ENCODE data around the gene NIN.

Gene NIN

DNA sequence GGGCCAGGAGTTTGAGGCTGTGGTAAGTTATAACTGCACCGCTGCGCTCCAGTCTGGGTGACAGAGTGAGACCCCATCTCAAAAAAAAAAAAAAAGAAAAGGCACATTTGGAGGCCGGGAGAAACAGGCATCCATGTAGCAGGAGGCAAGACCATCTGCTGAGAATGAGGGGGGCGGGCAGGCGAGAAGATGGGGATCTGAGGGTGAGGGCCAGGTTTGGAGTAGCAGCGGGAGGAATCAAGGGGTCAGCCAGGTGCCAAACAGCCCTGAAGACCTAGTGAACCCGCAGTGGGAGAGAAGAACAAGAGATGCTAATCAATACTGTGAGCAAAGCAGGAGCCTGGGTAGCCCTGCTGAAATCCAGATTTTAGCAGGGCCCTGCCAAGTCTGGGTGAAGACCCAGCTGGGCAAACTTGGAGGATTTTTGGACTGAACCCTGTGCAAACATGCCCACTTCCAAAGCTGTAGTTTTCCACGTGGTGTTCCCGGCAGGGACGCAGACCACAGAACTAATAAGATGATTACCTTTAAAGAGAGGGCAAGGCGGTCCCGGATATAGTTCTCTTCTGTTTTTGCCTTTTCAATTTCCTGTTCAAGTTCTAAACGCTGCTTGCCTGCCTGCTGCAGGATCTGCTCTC, 61.0 kb downstream of the NIN start:
- Histone ChIP-seq H3K27ac (peak overlapping the region; percentile 76 to 81), H3K9me3 (no peaks in the 10 kb centered on the region), H3K36me3 (peaks cover 0 to 24% (median 13%) of the 10 kb centered on the region in 3 donors), H3K4me3 (no peak overlapping the region), H3K4me1 (peaks cover 0 to 74% (median 47%) of the 10 kb centered on the region in 4 donors), H3K27me3 (no peaks in the 10 kb centered on the region)
- intact Hi-C loops (cut with DNase I; ENCODE audit: low total_unique reads) = loop anchor here (5.0 kb wide), 1 partner anchor 33 kb away; no protein-coding TSS in a partner anchor
- TF ChIP-seq, protein P1, sequence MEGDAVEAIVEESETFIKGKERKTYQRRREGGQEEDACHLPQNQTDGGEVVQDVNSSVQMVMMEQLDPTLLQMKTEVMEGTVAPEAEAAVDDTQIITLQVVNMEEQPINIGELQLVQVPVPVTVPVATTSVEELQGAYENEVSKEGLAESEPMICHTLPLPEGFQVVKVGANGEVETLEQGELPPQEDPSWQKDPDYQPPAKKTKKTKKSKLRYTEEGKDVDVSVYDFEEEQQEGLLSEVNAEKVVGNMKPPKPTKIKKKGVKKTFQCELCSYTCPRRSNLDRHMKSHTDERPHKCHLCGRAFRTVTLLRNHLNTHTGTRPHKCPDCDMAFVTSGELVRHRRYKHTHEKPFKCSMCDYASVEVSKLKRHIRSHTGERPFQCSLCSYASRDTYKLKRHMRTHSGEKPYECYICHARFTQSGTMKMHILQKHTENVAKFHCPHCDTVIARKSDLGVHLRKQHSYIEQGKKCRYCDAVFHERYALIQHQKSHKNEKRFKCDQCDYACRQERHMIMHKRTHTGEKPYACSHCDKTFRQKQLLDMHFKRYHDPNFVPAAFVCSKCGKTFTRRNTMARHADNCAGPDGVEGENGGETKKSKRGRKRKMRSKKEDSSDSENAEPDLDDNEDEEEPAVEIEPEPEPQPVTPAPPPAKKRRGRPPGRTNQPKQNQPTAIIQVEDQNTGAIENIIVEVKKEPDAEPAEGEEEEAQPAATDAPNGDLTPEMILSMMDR (IDR thresholded peaks at IDR 0.05) = no peak
- peak in 1 of 2 donors; percentile 71 for DNase-seq

DNA sequence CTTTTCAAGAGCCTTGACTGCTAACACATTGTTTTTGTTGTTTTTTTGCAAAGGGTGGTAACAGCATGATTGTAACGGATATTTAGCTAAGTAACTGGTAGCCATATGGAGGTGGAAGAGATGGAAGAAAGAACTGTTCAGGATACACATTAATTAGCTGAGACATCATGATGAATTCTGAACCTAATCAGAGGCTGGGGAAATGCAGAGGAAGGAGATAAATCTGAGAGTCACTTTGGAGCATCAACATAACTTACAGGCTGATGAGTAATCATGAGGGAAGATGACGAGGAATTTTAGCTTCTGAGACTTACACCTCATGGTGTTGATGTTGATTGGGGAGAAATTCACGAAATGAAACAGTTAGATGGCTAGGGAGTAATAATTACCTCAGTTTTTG, 62.3 kb downstream of the NIN start:
- H3K27ac ChIP-seq = peak overlapping the region; percentile 76 to 81
- H3K9me3 ChIP-seq = no peaks in the 10 kb centered on the region
- peaks cover 0 to 25% (median 13%) of the 10 kb centered on the region in 3 donors for H3K36me3 ChIP-seq
- TF ChIP-seq, protein P1 (IDR thresholded peaks at IDR 0.05) = no peak
- H3K4me1 ChIP-seq = peaks cover 0 to 63% (median 41%) of the 10 kb centered on the region in 4 donors
- no peak overlapping the region for H3K4me3 ChIP-seq
- no peaks in the 10 kb centered on the region for H3K27me3 ChIP-seq
- intact Hi-C loops (cut with DNase I; ENCODE audit: low total_unique reads) = no loop called here
- DNase-seq = no peak

DNA sequence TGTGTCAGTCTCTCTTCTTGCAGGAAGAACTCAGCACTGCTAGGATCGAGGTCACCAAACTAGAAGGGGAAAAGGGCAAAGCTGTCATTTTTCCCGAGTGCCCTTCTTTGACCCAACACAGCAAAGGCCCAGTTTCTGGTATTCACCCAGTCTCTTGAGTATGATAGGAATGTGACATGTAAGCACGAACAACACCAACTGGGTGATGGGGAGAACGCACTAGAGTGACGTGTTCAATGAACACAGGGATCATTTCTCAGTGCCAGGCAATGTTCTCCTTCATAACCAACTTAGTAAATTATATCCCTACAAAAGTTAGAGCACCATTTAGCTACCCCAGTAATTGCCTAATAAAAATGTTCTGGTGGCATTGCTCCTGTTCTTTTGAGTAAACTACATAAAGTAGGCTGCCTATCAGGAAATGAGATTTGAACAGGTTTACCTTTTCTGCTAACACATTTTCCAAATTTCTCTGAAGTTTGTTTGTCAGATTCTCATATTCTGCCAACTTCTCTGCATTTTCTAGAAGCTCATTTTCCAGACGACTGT, 64.5 kb downstream of the NIN start:
- peaks cover 0 to 67% (median 44%) of the 10 kb centered on the region in 4 donors for H3K4me1 ChIP-seq
- intact Hi-C loops (cut with DNase I; ENCODE audit: low total_unique reads) = no loop called here
- H3K27me3 ChIP-seq = no peaks in the 10 kb centered on the region
- H3K36me3 ChIP-seq = peaks cover 6 to 39% (median 10%) of the 10 kb centered on the region in 3 donors
- no peaks in the 10 kb centered on the region for H3K9me3 ChIP-seq
- H3K27ac ChIP-seq = peak overlapping the region; percentile 35 to 57
- no peak overlapping the region for H3K4me3 ChIP-seq
- no peak for DNase-seq
- TF ChIP-seq, protein P1 (IDR thresholded peaks at IDR 0.05) = no peak

- peaks cover 0 to 65% (median 30%) of the 10 kb centered on the region in 4 donors for H3K4me1 ChIP-seq
- intact Hi-C loops (cut with DNase I; ENCODE audit: low total_unique reads) = no loop called here
- TF ChIP-seq, protein P1 (IDR thresholded peaks at IDR 0.05) = no peak
- no peak for DNase-seq
- H3K9me3 ChIP-seq = no peaks in the 10 kb centered on the region
- H3K4me3 ChIP-seq = no peak overlapping the region
- H3K36me3 ChIP-seq = peaks cover 0 to 32% (median 8%) of the 10 kb centered on the region in 3 donors
- no peaks in the 10 kb centered on the region for H3K27me3 ChIP-seq
- H3K27ac ChIP-seq = peak overlapping the region; percentile 41 to 54
Observed at GRCh38 chr14:50763382-50764007, 67.5 kb downstream of the NIN start.

DNA sequence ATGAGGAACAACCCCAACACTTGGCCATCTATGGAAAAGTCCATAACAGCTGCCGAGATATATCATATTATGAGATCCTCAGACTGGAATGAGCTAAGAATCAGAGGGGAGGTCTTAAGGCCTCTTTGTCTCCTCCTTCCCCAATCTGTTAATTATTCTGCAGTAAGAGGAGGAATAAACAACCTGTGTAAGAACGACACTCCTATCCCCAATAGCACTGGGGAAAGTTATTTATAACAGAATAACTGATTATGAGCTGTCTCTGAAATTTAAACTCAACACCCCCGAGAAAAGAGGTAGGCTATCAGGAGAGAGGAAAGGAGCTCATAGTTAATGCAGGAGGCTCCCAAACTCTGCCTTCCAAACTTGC, 68.0 kb downstream of the NIN start:
- no peak overlapping the region for H3K4me3 ChIP-seq
- TF ChIP-seq, protein P1 (IDR thresholded peaks at IDR 0.05) = no peak
- H3K36me3 ChIP-seq = peaks cover 0 to 32% (median 8%) of the 10 kb centered on the region in 3 donors
- no peak for DNase-seq
- peaks cover 0 to 64% (median 29%) of the 10 kb centered on the region in 4 donors for H3K4me1 ChIP-seq
- intact Hi-C loops (cut with DNase I; ENCODE audit: low total_unique reads) = no loop called here
- peak overlapping the region; percentile 41 to 54 for H3K27ac ChIP-seq
- no peaks in the 10 kb centered on the region for H3K9me3 ChIP-seq
- H3K27me3 ChIP-seq = no peaks in the 10 kb centered on the region

Data from tibial artery (tissue), 4 donors.